Brain microvascular endothelial cell (primary cell): ENCODE results near the gene FGD6.
A peak's percentile ranks its signal among the peaks of the same experiment; 100 is the strongest.
"Not testable (repeated sequence)": the region's sequence is repeated elsewhere in the genome, so short reads cannot be mapped to it uniquely, and the experiment has no call there.

Source experiments
- DNase-seq: peaks from one replicate; pipeline ENCODE4 v3.0.0-alpha.2; 2020
- H3K27ac ChIP-seq: fragments of 250-450 bp; sonication (Bioruptor Pico); 2 replicates; pipeline ENCODE4 v1.5.1; 2020; ENCODE audit warnings: mild to moderate bottlenecking, moderate library complexity
- H3K27me3 ChIP-seq: fragments of 250-450 bp; sonication (Bioruptor Pico); replicated peaks from 2 replicates; pipeline ENCODE4 v1.5.1; 2020; ENCODE audit warnings: mild to moderate bottlenecking
- H3K36me3 ChIP-seq: fragments of 250-450 bp; sonication (Bioruptor Pico); replicated peaks from 2 replicates; pipeline ENCODE4 v1.5.1; 2020; ENCODE audit warnings: mild to moderate bottlenecking
- H3K4me3 ChIP-seq: 2 replicates; pipeline ENCODE4 v1.5.1; 2011; ENCODE audit warnings: low read depth, mild to moderate bottlenecking, control low read depth, low read length, moderate library complexity
- CTCF ChIP-seq: IDR thresholded peaks from 2 replicates; pipeline ENCODE4 v1.5.1; 2011; ENCODE audit warnings: low read depth, mild to moderate bottlenecking, moderate library complexity, low read length, control low read depth, inconsistent platforms; ENCODE audit errors: missing control alignments
- in situ Hi-C: cut with HindIII; loops from 2 replicates; pipeline ENCODE4 v1.10.0; 2017; ENCODE audit warnings: low sequenced_read_pairs, low pct_ligation_motif_present

Gene FGD6

GRCh38 chr12:95102916-95103671, 114.2 kb downstream of the FGD6 start:
- H3K27me3 ChIP-seq: no peaks in the 10 kb centered on the region
- H3K4me3 ChIP-seq: no peak overlapping the region
- H3K36me3 ChIP-seq: peaks cover 17% of the 10 kb centered on the region
- TF ChIP-seq CTCF: no peak
- in situ Hi-C loops: no loop called here
- H3K27ac ChIP-seq: peak overlapping the region; percentile 26
- DNase-seq: peak; percentile 71

- DNase-seq, H3K27me3 ChIP-seq, H3K27ac ChIP-seq, H3K4me3 ChIP-seq, in situ Hi-C loops: not testable (repeated sequence)
- peaks cover 17% of the 10 kb centered on the region for H3K36me3 ChIP-seq
Observed at GRCh38 chr12:95101957-95102356, 115.3 kb downstream of the FGD6 start.

- no peak overlapping the region for H3K27ac ChIP-seq
- H3K36me3 ChIP-seq: peaks cover 13% of the 10 kb centered on the region
- H3K4me3 ChIP-seq: no peak overlapping the region
- no peak for DNase-seq
- H3K27me3 ChIP-seq: no peaks in the 10 kb centered on the region
- TF ChIP-seq CTCF: no peak
- in situ Hi-C loops: no loop called here
Observed at GRCh38 chr12:95100264-95101190, 116.7 kb downstream of the FGD6 start.

- peaks cover 11% of the 10 kb centered on the region for H3K36me3 ChIP-seq
- no peak for DNase-seq
Observed at GRCh38 chr12:95099270-95099790, 117.9 kb downstream of the FGD6 start.

GRCh38 chr12:95096852-95097251, 120.4 kb downstream of the FGD6 start:
- H3K36me3 ChIP-seq: peaks cover 12% of the 10 kb centered on the region
- no peak for DNase-seq
- TF ChIP-seq CTCF: no peak
- H3K4me3 ChIP-seq: no peak overlapping the region
- H3K27me3 ChIP-seq: no peaks in the 10 kb centered on the region
- H3K27ac ChIP-seq: no peak overlapping the region
- in situ Hi-C loops: no loop called here

More at GRCh38 chr12:95099270-95099790, 117.9 kb downstream of the FGD6 start:
- no peak overlapping the region for H3K27ac ChIP-seq
- H3K4me3 ChIP-seq: no peak overlapping the region
- in situ Hi-C loops: no loop called here
- H3K27me3 ChIP-seq: no peaks in the 10 kb centered on the region
- no peak for TF ChIP-seq CTCF

- no peak overlapping the region for H3K27ac ChIP-seq
- H3K27me3 ChIP-seq: no peaks in the 10 kb centered on the region
- no peak for TF ChIP-seq CTCF
- H3K4me3 ChIP-seq: no peak overlapping the region
- H3K36me3 ChIP-seq: peaks cover 13% of the 10 kb centered on the region
- DNase-seq: no peak
- in situ Hi-C loops: no loop called here
Observed at GRCh38 chr12:95096378-95096777, 120.9 kb downstream of the FGD6 start.

GRCh38 chr12:95095866-95096265, 121.4 kb downstream of the FGD6 start:
- in situ Hi-C loops, DNase-seq, H3K27ac ChIP-seq, H3K4me3 ChIP-seq, H3K27me3 ChIP-seq: not testable (repeated sequence)
- peaks cover 13% of the 10 kb centered on the region for H3K36me3 ChIP-seq
